GM23338 (cell line): ENCODE results near the gene YIPF4. TPM values are rescaled to one million over a fixed set of nuclear protein-coding genes. Genes with fewer than 3 reads are reported as not detected.
A peak's percentile ranks its signal among the peaks of the same experiment; 100 is the strongest.

Experiments used
- ATAC-seq: fragments of 200-7000 bp; cut with Tn5 transposase; 3 replicates; pipeline ENCODE4 v1.9.1; 2020
- DNase-seq: peaks from one replicate; pipeline ENCODE4 v3.0.0-alpha.2; 2015; ENCODE audit warnings: low spot score
- H2AFZ ChIP-seq: fragments of 200-600 bp; sonication (generic); 2 replicates; pipeline ENCODE4 v1.8.0; 2016; ENCODE audit warnings: antibody characterized with exemption, mild to moderate bottlenecking, moderate library complexity
- H3F3A ChIP-seq: fragments of 200-600 bp; sonication (generic); replicated peaks from 2 replicates; pipeline ENCODE4 v1.8.0; 2017; ENCODE audit warnings: antibody characterized with exemption, mixed run types, low read depth
- H3K27ac ChIP-seq: fragments of 200-600 bp; sonication (generic); 2 replicates; pipeline ENCODE4 v1.6.1; 2016; ENCODE audit warnings: low read depth
- H3K27me3 ChIP-seq: fragments of 200-600 bp; sonication (generic); 2 replicates; pipeline ENCODE4 v1.8.0; 2016; ENCODE audit warnings: mild to moderate bottlenecking, mixed run types, moderate library complexity; ENCODE audit not compliant: insufficient read depth
- H3K36me3 ChIP-seq: fragments of 200-600 bp; sonication (generic); 2 replicates; pipeline ENCODE4 v1.8.0; 2016; ENCODE audit warnings: mild to moderate bottlenecking; ENCODE audit not compliant: insufficient read depth
- H3K4me1 ChIP-seq: fragments of 200-600 bp; sonication (generic); 2 replicates; pipeline ENCODE4 v1.8.0; 2016; ENCODE audit warnings: mild to moderate bottlenecking, moderate library complexity; ENCODE audit not compliant: insufficient read depth
- H3K4me2 ChIP-seq: fragments of 200-600 bp; sonication (generic); 2 replicates; pipeline ENCODE4 v1.7.1; 2017; ENCODE audit warnings: mixed run types
- H3K4me3 ChIP-seq: fragments of 200-600 bp; sonication (generic); 2 replicates; pipeline ENCODE4 v1.6.1; 2016; ENCODE audit warnings: mixed run types
- H3K79me2 ChIP-seq: fragments of 200-600 bp; sonication (generic); replicated peaks from 2 replicates; pipeline ENCODE4 v1.8.0; 2017; ENCODE audit warnings: mild to moderate bottlenecking; ENCODE audit not compliant: insufficient read depth
- H3K9me2 ChIP-seq: fragments of 200-600 bp; sonication (generic); 2 replicates; pipeline ENCODE4 v1.8.0; 2017; ENCODE audit not compliant: insufficient read depth
- H4K20me1 ChIP-seq: fragments of 200-600 bp; sonication (generic); replicated peaks from 2 replicates; pipeline ENCODE4 v1.8.0; 2017; ENCODE audit warnings: mild to moderate bottlenecking; ENCODE audit not compliant: insufficient read depth
- H3K27ac Mint-ChIP-seq: 2 replicates; pipeline ENCODE4 v1.8.0; 2020; ENCODE audit warnings: inconsistent platforms, mild to moderate bottlenecking, moderate library complexity, mixed read lengths
- H3K27me3 Mint-ChIP-seq: 3 replicates; pipeline ENCODE4 v1.8.0; 2022; ENCODE audit warnings: low read depth, mild to moderate bottlenecking, moderate library complexity, mixed read lengths, inconsistent platforms; ENCODE audit not compliant: insufficient read depth, poor library complexity
- H3K36me3 Mint-ChIP-seq: 3 replicates; pipeline ENCODE4 v1.8.0; 2021; ENCODE audit warnings: low read depth, mild to moderate bottlenecking, inconsistent platforms, moderate library complexity, mixed read lengths
- H3K4me1 Mint-ChIP-seq: 3 replicates; pipeline ENCODE4 v1.8.0; 2020; ENCODE audit warnings: mild to moderate bottlenecking, inconsistent platforms, mixed read lengths
- H3K4me3 Mint-ChIP-seq: 3 replicates; pipeline ENCODE4 v1.8.0; 2021; ENCODE audit warnings: moderate library complexity, mild to moderate bottlenecking, inconsistent platforms, mixed read lengths
- H3K9me3 Mint-ChIP-seq: 3 replicates; pipeline ENCODE4 v1.8.0; 2020; ENCODE audit warnings: moderate library complexity, mild to moderate bottlenecking, inconsistent platforms, mixed read lengths
- CREB1 ChIP-seq: fragments of 250-450 bp; sonication (Bioruptor Pico); IDR thresholded peaks from 2 replicates; pipeline ENCODE4 v1.5.0; 2020; ENCODE audit warnings: low read depth, mild to moderate bottlenecking, moderate library complexity
- CTCF ChIP-seq, 2 experiments: fragments of 200-600 bp in 1 of 2; sonication (generic) in 1 of 2; conservative IDR thresholded peaks; 2 replicates each; pipeline versions ENCODE4 v1.5.1 to v1.6.1; 2016 to 2017; ENCODE audit warnings: antibody characterized with exemption in 2 of 2, low read depth in 2 of 2, mild to moderate bottlenecking in 2 of 2, moderate library complexity in 1 of 2
- ETS1 ChIP-seq: IDR thresholded peaks from 2 replicates; pipeline ENCODE4 v1.6.1; 2016; ENCODE audit warnings: antibody characterized with exemption
- EZH2 ChIP-seq: fragments of 200-600 bp; sonication (generic); IDR thresholded peaks from one replicate; pipeline ENCODE4 v1.8.0; 2017; ENCODE audit warnings: antibody characterized with exemption, mild to moderate bottlenecking, low read depth; ENCODE audit not compliant: unreplicated experiment
- EZH2phosphoT487 ChIP-seq: fragments of 200-600 bp; sonication (generic); IDR thresholded peaks from one replicate; pipeline ENCODE4 v1.8.1; 2018; ENCODE audit warnings: antibody characterized with exemption; ENCODE audit not compliant: unreplicated experiment
- JUNB ChIP-seq: IDR thresholded peaks from one replicate; pipeline ENCODE4 v1.6.1; 2016; ENCODE audit warnings: antibody characterized with exemption; ENCODE audit not compliant: unreplicated experiment
- NANOG ChIP-seq: IDR thresholded peaks from 2 replicates; pipeline ENCODE4 v1.6.1; 2016; ENCODE audit warnings: antibody characterized with exemption, borderline replicate concordance
- POLR2AphosphoS5 ChIP-seq: IDR thresholded peaks from 2 replicates; pipeline ENCODE4 v1.6.1; 2016; ENCODE audit warnings: antibody characterized with exemption, low read depth
- REST ChIP-seq: IDR thresholded peaks from one replicate; pipeline ENCODE4 v1.6.1; 2018; ENCODE audit warnings: antibody characterized with exemption; ENCODE audit not compliant: unreplicated experiment
- STAT1 ChIP-seq: IDR thresholded peaks from one replicate; pipeline ENCODE4 v1.6.1; 2016; ENCODE audit warnings: antibody characterized with exemption; ENCODE audit not compliant: unreplicated experiment
- ZNF114 ChIP-seq: fragments of 250-450 bp; sonication (Bioruptor Pico); IDR thresholded peaks from 2 replicates; pipeline ENCODE4 v1.5.0; 2020; ENCODE audit warnings: mild to moderate bottlenecking, moderate library complexity
- ZNF331 ChIP-seq: fragments of 250-450 bp; sonication (Bioruptor Pico); IDR thresholded peaks from 2 replicates; pipeline ENCODE4 v1.5.0; 2020; ENCODE audit warnings: low read depth, mild to moderate bottlenecking, moderate library complexity
- ZNF462 ChIP-seq: fragments of 250-450 bp; sonication (Bioruptor Pico); IDR thresholded peaks from 2 replicates; pipeline ENCODE4 v1.5.0; 2020; ENCODE audit warnings: mild to moderate bottlenecking, moderate library complexity
- polyA plus RNA-seq: library from polyadenylated mRNA; unstranded; fragments of >200 nt; fragmentation: Nextera tagmentation; extraction: Ambion mirVana; gene quantifications from 2 replicates; pipeline ENCODE4 v1.2.1, GENCODE V29; 2016
- total RNA-seq: library from RNA; depleted of rRNA; stranded (reverse); fragments of >200 nt; shearing (Covaris generic); gene quantifications from 2 replicates; pipeline ENCODE4 v1.2.3, GENCODE V29; 2014

Gene YIPF4
- total and polyA plus RNA-seq, 2 experiments from 2014 or later, result 14.2 to 24.9 TPM

- Histone ChIP-seq H3K79me2 (peaks cover 50% of the 10 kb centered on the region), H3K27ac (peak overlapping the region; percentile 97), H3K9me2 (no peaks in the 10 kb centered on the region), H3F3A (peaks cover 6% of the 10 kb centered on the region), H3K4me1 (peaks cover 19% of the 10 kb centered on the region), H4K20me1 (peaks cover 5% of the 10 kb centered on the region), H3K4me2 (peak overlapping the region; percentile 98), H3K36me3 (0 out of 2 replicates have a peak, but pooled peaks cover 4% of the 10 kb centered on the region), H2AFZ (peak overlapping the region; percentile 75; the same call in 1 of the 2 replicates), H3K27me3 (no peaks in the 10 kb centered on the region), H3K4me3 (peak overlapping the region; percentile 96)
- peak; percentile 31 for ATAC-seq
- H3K4me1 Mint-ChIP-seq, result peaks cover 25% of the 10 kb centered on the region
- H3K4me3 Mint-ChIP-seq, result peak overlapping the region; percentile 88
- DNase-seq, result peak; percentile 64
- peaks cover 11% of the 10 kb centered on the region for H3K27me3 Mint-ChIP-seq
- TF ChIP-seq ZNF331 (CRISPR knock-in tag) (no peak), CTCF (conservative IDR thresholded peaks at IDR 0.05; ENCODE audit: low read depth in 2 of 2) (no peak), ZNF114 (no peak), EZH2 (no peak), ZNF462 (CRISPR knock-in tag) (no peak), STAT1 (no peak), CREB1 (no peak), ETS1 (no peak), EZH2phosphoT487 (no peak), JUNB (no peak), REST (no peak), POLR2AphosphoS5 (no peak), NANOG (no peak)
- peak overlapping the region; percentile 88 for H3K27ac Mint-ChIP-seq
- H3K9me3 Mint-ChIP-seq, result peaks cover 4% of the 10 kb centered on the region; the same call in 2 of the 3 replicates
- peaks cover 32% of the 10 kb centered on the region for H3K36me3 Mint-ChIP-seq
Observed at GRCh38 chr2:32357318-32358110, 79.8 kb downstream of the YIPF4 start.
